Measurements from ENCODE around the gene SLC28A2.

Gene SLC28A2

GRCh38 chr15:45314960-45315359 lies 62.9 kb downstream of the SLC28A2 start:
- TF ChIP-seq POLR2A (IDR thresholded peaks at IDR 0.05; ENCODE audit: low read depth, low read length), result no peak
- no peak for TF ChIP-seq PAX5 (IDR thresholded peaks at IDR 0.05; ENCODE audit: insufficient read depth, low read length, severe bottlenecking)
- no peak for TF ChIP-seq SPI1 (IDR thresholded peaks at IDR 0.05; ENCODE audit: low read depth, low read length)
- TF ChIP-seq POU2F2 (IDR thresholded peaks at IDR 0.05; ENCODE audit: low read depth, low read length), result no peak
- TF ChIP-seq POLR2AphosphoS5 (IDR thresholded peaks at IDR 0.05; ENCODE audit: low read depth, low read length), result no peak
- TF ChIP-seq TAF1 (IDR thresholded peaks at IDR 0.05; ENCODE audit: low read depth, low read length), result no peak
- DNase-seq (ENCODE audit: insufficient read length, low spot score) (no peak), FAIRE-seq (no peak)

DNA sequence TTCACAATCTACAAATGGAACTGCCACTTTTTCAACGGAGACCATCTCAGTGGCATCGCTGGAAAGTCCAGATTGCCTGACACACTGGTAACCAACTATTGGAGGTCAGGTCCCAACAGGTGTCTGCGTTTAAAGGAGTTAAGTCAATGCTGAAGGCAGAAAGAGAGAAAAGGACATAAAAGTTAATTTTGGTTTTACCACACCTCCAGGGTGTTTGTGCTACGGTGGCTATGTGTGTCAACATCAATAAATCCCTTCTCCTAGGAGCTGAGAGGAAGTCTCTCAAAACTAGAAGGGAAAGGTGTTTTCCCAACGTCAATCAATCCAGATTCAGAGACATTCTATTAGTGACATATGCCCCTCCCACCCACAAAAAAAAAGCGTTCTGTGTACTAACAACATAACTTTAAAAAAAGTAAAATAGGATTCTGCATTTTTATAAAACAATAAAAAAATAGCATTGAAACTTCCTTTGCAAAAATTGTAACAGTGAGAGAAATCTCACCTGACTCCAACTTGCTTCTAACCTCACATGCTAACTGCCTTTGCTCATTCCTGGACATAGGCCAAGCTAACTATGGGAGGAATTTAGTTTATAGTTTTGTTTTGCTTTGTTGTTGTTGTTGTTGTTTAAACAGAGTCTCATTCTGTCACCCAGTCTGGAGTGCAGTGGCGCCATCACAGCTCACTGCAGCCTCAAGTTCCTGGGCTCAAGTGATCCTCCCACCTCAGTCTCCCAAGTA lies 67.6 kb downstream of the SLC28A2 start:
- no peak for TF ChIP-seq POLR2AphosphoS5 (IDR thresholded peaks at IDR 0.05; ENCODE audit: low read depth, low read length)
- TF ChIP-seq POU2F2 (IDR thresholded peaks at IDR 0.05; ENCODE audit: low read depth, low read length), result no peak
- no peak for TF ChIP-seq PAX5 (IDR thresholded peaks at IDR 0.05; ENCODE audit: insufficient read depth, low read length, severe bottlenecking)
- no peak for TF ChIP-seq SPI1 (IDR thresholded peaks at IDR 0.05; ENCODE audit: low read depth, low read length)
- no peak for TF ChIP-seq POLR2A (IDR thresholded peaks at IDR 0.05; ENCODE audit: low read depth, low read length)
- TF ChIP-seq TAF1 (IDR thresholded peaks at IDR 0.05; ENCODE audit: low read depth, low read length), result no peak
- DNase-seq (ENCODE audit: insufficient read length, low spot score), result no peak

GRCh38 chr15:45320581-45321205 lies 68.7 kb downstream of the SLC28A2 start:
- no peak for DNase-seq (ENCODE audit: insufficient read length, low spot score)
- TF ChIP-seq PAX5 (IDR thresholded peaks at IDR 0.05; ENCODE audit: insufficient read depth, low read length, severe bottlenecking) (no peak), POLR2AphosphoS5 (IDR thresholded peaks at IDR 0.05; ENCODE audit: low read depth, low read length) (no peak), SPI1 (IDR thresholded peaks at IDR 0.05; ENCODE audit: low read depth, low read length) (no peak), TAF1 (IDR thresholded peaks at IDR 0.05; ENCODE audit: low read depth, low read length) (no peak), POU2F2 (IDR thresholded peaks at IDR 0.05; ENCODE audit: low read depth, low read length) (no peak), POLR2A (IDR thresholded peaks at IDR 0.05; ENCODE audit: low read depth, low read length) (no peak)
- FAIRE-seq, result no peak

More for the DNA sequence above, 67.6 kb downstream of the SLC28A2 start:
- FAIRE-seq, result no peak

DNA sequence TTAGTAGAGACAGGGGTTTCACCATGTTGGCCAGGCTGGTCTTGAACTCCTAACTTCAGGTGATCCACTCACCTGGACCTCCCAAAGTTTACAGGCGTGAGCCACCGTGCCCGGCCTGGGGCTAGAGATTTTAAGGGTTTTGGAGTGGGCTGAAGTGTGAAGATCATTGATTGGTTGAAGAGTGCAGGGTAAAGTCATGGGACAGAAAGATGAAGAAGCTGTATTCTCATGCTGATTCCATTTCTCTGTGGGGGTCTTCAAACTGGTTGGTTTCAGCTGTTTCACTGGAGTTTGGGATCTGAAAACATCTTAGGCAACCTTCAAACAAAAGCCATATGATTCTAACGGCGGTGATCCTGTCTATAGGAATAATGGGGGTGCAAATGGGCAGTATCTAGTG lies 74.2 kb downstream of the SLC28A2 start:
- TF ChIP-seq POLR2AphosphoS5 (IDR thresholded peaks at IDR 0.05; ENCODE audit: low read depth, low read length) (no peak), POLR2A (IDR thresholded peaks at IDR 0.05; ENCODE audit: low read depth, low read length) (no peak), POU2F2 (IDR thresholded peaks at IDR 0.05; ENCODE audit: low read depth, low read length) (no peak), SPI1 (IDR thresholded peaks at IDR 0.05; ENCODE audit: low read depth, low read length) (no peak), TAF1 (IDR thresholded peaks at IDR 0.05; ENCODE audit: low read depth, low read length) (no peak), PAX5 (IDR thresholded peaks at IDR 0.05; ENCODE audit: insufficient read depth, low read length, severe bottlenecking) (no peak)
- DNase-seq (ENCODE audit: insufficient read length, low spot score) (no peak), FAIRE-seq (no peak)

- no peak for TF ChIP-seq TAF1 (IDR thresholded peaks at IDR 0.05; ENCODE audit: low read depth, low read length)
- no peak for TF ChIP-seq SPI1 (IDR thresholded peaks at IDR 0.05; ENCODE audit: low read depth, low read length)
- DNase-seq (ENCODE audit: insufficient read length, low spot score) (no peak), FAIRE-seq (no peak)
Observed at GRCh38 chr15:45326741-45327140, 74.7 kb downstream of the SLC28A2 start.

All from GM12891 (cell line).